DMS53 treated with DMSO at 0.1 percent for 48 hours (cell line): ENCODE data around the gene SLAIN2.
"Not testable (repeated sequence)": the region's sequence is repeated elsewhere in the genome, so short reads cannot be mapped to it uniquely, and the experiment has no call there.

Experiments
- DNase-seq: peaks from one replicate; lab custom pipeline; 2025; ENCODE audit not compliant: unreplicated experiment; lab: John Stamatoyannopoulos, UW

SLAIN2 gene

GRCh38 chr4:48436318-48436717, 95.0 kb downstream of the SLAIN2 start:
- no peak for DNase-seq

DNA sequence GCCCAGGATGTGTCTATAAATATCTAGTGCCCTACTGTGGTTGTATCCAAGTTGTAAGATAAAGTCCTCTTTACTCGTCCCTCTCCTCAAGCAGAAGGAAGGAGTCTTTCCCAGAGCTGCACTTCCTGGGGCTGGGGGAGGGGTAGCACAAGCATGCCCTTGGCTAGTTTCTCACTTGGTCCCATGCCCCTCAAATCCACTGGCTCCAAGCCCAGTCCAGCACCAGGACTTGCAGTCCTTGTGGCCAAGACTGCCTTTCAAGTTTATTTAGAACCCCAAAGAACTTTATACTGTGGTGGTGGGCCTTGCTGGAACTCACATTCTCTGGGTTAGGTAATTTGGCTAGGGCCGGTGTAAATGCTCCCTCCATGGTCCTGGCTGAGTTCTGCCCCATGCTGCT, 98.7 kb downstream of the SLAIN2 start:
- no peak for DNase-seq

GRCh38 chr4:48440914-48441313, 99.6 kb downstream of the SLAIN2 start:
- not testable (repeated sequence) for DNase-seq

DNA sequence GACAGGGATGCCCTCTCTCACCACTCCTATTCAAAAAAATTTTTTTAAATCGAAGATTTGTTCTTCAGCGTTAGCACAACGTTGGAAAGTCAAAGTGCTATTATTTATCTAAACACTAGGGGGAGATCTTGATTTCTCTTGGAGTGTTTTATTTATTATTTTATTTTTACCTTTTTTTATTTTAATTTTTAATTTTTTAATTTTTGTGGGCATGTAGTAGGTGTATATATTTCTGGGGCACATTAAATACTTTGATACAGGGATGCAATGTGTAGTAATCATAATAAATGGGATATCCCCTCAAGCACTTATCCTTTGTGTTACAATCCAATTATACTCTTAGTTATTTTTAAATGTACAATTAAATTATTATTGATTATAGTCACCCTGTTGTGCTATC, 104.4 kb downstream of the SLAIN2 start:
- peak; percentile 10 for DNase-seq

DNA sequence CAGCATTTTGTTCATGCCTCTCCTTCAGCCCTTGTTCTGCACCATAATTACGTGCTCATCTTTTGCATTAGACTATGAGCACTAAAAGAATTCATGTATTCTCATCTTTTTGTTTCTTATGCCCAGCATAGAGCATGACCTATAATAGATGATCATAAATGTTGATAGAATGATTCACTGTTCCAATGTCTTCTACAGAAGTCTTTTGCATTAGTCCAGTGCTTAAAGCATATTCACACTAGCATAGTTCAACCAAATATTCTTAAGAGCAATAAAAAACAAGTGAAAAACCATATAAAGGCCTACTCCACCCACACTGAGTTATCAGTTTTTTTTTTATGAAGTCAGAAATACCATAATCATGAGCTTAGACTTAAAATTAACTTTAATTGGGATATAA, 105.3 kb downstream of the SLAIN2 start:
- DNase-seq, result no peak

DNA sequence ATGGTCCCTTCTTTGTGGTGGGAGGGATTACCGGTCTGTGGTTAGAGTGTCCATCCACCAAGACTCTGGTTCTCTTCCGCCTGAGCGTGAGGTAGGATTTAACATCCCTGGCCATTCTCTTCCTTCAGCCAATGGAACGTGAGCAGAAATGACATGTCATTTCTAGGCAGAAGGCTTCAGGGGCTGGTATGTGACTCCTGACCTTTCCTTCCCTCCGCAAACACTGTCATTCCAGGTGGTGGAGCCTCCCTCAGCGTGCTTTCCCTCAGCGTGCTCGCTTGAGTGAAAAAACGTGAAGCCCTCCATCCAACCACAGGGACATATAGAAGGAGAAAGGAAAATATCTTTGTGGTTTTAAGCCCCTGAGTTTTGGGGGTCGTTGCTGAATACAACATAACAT, 107.8 kb downstream of the SLAIN2 start:
- no peak for DNase-seq

DNA sequence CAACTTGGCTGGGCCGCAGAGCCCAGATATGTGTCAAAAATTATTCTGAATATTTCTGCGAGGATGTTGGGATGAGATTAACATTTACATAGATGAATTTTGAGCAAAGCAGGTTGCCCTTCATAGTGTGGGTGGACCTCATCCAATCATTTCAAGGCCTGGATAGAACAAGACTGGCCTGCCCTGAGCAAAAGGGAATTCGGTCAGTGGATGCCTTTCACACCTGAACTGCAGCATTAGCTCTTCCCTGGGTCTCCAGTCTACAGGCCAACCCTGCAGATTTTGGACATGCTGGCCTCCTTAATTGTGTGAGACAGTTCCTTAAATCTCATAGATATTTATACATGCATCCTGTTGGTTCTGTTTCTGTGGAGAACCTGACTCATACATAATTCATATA, 109.4 kb downstream of the SLAIN2 start:
- DNase-seq, result no peak

- DNase-seq, result not testable (repeated sequence)
Measured at GRCh38 chr4:48451656-48452055, 110.3 kb downstream of the SLAIN2 start.

- DNase-seq, result no peak
Measured at GRCh38 chr4:48454591-48454990, 113.3 kb downstream of the SLAIN2 start.

- DNase-seq, result no peak
Measured at GRCh38 chr4:48461000-48461399, 119.7 kb downstream of the SLAIN2 start.

GRCh38 chr4:48462363-48462762, 121.0 kb downstream of the SLAIN2 start:
- no peak for DNase-seq

DNA sequence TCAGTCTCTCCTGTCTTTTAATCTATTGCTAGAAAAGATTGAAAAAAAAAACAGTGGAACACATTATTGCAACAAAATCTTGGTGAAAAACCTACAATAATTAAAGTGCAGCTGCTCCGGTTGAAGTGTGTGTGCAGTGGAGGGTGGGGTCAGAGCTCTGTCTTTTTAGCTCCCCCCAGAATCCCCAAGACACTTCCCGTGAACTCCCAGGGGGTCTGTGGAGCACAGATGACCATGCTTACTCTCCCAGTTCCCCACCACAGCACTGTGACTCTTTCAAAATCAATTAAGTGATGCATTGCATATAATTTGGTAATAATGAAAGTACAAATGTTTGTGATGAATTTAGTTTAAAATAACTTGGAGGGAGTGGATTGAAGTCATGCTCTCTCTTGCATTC, 126.1 kb downstream of the SLAIN2 start:
- DNase-seq, result no peak

DNA sequence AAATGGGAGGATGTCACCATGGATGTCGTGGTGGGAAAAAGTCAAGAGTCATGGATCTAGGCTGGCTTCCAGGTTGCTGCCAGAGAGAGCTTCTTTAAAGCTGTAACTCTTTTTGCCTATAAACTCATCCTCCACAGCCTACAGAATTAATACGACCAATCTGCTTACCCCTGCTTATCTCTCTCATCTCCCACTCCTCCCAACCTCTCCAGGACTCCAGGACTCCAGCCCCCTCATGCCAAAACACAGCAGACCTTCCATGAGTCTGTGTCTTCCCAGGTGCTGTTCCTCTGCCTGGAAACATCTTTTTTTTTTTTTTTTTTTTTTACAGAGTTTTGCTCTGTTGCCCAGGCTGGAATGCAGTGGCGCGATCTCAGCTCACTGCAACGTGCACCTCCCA, 126.6 kb downstream of the SLAIN2 start:
- no peak for DNase-seq

- DNase-seq, result no peak
Measured at GRCh38 chr4:48470137-48470536, 128.8 kb downstream of the SLAIN2 start.

- DNase-seq, result no peak
Measured at GRCh38 chr4:48470570-48470969, 129.2 kb downstream of the SLAIN2 start.

DNA sequence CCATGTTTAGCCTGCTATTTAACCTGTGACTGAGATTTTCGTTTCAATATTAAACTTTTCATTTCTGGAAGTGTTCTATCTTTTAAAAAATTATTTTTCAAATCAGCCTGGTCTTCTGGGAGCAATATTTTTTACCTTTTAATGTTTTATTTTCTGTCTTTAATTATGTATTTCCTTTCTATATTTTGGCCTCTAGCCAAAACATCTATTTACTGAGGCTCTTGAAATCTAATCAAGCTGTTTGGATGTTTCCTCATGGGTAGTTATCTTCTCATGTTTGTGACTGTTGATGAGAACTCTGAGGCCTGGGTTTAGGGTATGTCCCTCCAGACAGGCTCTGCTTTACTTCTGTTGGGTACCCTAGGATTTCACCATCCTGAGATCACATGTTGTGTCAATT, 131.5 kb downstream of the SLAIN2 start:
- peak; percentile 12 for DNase-seq

DNA sequence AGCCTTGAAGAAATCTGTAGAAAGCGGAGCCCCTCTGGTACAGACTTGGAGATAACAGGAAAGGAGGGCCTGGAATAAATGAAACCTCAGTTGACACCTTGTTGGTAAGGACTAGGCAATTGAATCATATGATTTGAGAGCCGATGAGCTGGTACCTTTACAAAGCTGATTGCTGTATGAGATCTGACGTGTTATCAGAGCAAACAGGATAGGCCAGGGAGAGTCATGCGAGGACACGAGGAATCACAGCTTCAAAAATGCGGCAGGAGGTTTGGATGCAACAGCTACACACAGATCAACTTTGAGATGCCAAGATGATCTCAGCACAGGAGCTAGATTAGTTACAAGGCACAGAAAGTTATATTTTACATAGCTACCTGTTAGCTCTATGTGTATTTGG, 134.4 kb downstream of the SLAIN2 start:
- no peak for DNase-seq
